Natural killer cell (primary cell): ENCODE data around the gene ROBO2. TPM values are rescaled to one million over a fixed set of nuclear protein-coding genes. Genes with fewer than 3 reads are reported as not detected.

ENCODE experiments used
- ATAC-seq, 3 donors: fragments of 150-1000 bp in 2 of 3; fragments of 200-7000 bp in 1 of 3; cut with Tn5 transposase; 1 replicate in 1 of 3; 2 replicates in 2 of 3; pipeline ENCODE4 v1.10.0; 2021; ENCODE audit warnings: mild to moderate bottlenecking in 2 of 3, moderate library complexity in 2 of 3
- DNase-seq, 2 donors: peaks; one replicate each; pipeline versions ENCODE4 v3.0.0 to v3.0.0-alpha.2; 2013 to 2021; ENCODE audit warnings: mixed read lengths in 1 of 2
- H3K27ac ChIP-seq: one replicate; pipeline ENCODE4 v1.5.1; 2013; ENCODE audit warnings: mild to moderate bottlenecking, low read length
- H3K27me3 ChIP-seq: one replicate; pipeline ENCODE4 v1.6.1; 2013; ENCODE audit warnings: low read length; ENCODE audit not compliant: control insufficient read depth, insufficient read depth
- H3K36me3 ChIP-seq: one replicate; pipeline ENCODE4 v1.6.1; 2013; ENCODE audit warnings: low read length; ENCODE audit not compliant: control insufficient read depth, insufficient read depth
- H3K4me1 ChIP-seq: one replicate; pipeline ENCODE4 v1.6.1; 2013; ENCODE audit warnings: low read length; ENCODE audit not compliant: control insufficient read depth, insufficient read depth
- H3K4me3 ChIP-seq: one replicate; pipeline ENCODE4 v1.5.1; 2013; ENCODE audit warnings: low read length
- H3K9me3 ChIP-seq: one replicate; pipeline ENCODE4 v1.6.1; 2013; ENCODE audit warnings: low read length; ENCODE audit not compliant: control insufficient read depth, insufficient read depth
- H3K27ac Mint-ChIP-seq, 2 donors: one replicate each; pipeline ENCODE4 v1.8.0; 2022; ENCODE audit warnings: mild to moderate bottlenecking in 2 of 2, mixed read lengths in 2 of 2, moderate library complexity in 1 of 2
- H3K27me3 Mint-ChIP-seq, 2 donors: one replicate each; pipeline ENCODE4 v1.8.0; 2022; ENCODE audit warnings: low read depth in 2 of 2, mixed read lengths in 2 of 2
- H3K36me3 Mint-ChIP-seq: one replicate; pipeline ENCODE4 v1.8.0; 2022; ENCODE audit warnings: mixed read lengths
- H3K4me1 Mint-ChIP-seq, 2 donors: one replicate each; pipeline ENCODE4 v1.8.0; 2022; ENCODE audit warnings: mixed read lengths in 2 of 2
- H3K4me3 Mint-ChIP-seq: one replicate; pipeline ENCODE4 v1.8.0; 2022; ENCODE audit warnings: mild to moderate bottlenecking, moderate library complexity, mixed read lengths
- H3K9me3 Mint-ChIP-seq, 2 donors: one replicate each; pipeline ENCODE4 v1.8.0; 2022; ENCODE audit warnings: mixed read lengths in 2 of 2
- WGBS: methylation state at CpG from one replicate; pipeline ENCODE4 v1.1.7; 2013; ENCODE audit warnings: missing lambda C conversion rate; ENCODE audit not compliant: insufficient coverage; 5-methylcytosine and 5-hydroxymethylcytosine counted together
- intact Hi-C: fragments of 100-400 bp; cut with micrococcal nuclease; formaldehyde crosslinking; loops from one replicate; pipeline ENCODE4 v1.14.2; 2022
- total RNA-seq, 4 donors: library from RNA; stranded (reverse); fragments of 120-200 nt in 1 of 4; gene quantifications; one replicate each; pipeline versions ENCODE4 v1.2.3 to v1.2.4, GENCODE V29; 2013 to 2022
- TF ChIP-seq, protein P1 (sequence below): fragments of 200-600 bp; IDR thresholded peaks from one replicate; pipeline ENCODE4 v1.8.0; 2022; ENCODE audit warnings: antibody characterized with exemption

ROBO2 gene
- total RNA-seq, 3 donors from 2014 or later (not counting 1 experiment from before 2014, with no cell fraction given): not detected

DNA sequence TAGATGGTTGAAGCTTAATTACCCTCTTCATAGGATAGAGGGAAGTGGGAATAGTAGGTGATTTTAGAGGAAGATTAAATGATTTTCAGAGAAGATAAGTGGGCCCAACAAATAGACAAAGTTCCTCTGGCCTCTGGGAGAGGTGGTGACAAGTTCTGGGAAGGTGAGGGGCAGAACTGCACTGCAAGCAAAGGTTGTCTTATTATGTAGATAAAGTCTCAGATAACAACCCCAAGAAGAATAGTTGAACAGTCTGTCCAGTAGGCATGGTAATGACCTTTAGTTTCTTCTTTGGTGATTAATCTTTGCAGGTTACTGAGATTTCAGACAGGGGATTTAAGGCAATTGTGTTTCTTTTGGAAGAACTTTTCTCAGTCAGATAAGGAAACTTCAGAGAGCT lies 439.1 kb downstream of the ROBO2 start:
- ATAC-seq: no peak

DNA sequence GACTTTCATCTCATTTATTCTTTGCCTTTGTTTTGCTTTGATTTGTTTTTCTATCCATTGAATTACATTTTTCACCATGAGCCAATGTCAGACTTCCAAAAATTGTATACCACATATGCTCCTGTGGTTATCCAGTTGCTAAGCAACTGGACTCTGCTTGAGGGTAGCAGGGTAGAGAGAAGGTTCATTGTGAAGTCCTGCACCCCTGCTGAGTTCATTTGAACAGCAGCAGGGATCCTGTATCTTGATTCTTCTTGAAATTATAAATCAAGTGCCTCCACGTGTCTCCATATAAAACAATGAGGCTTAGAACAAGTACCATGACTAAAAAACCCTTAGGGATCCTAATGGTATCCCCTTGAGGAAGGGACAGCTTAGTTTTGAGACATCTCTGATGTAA lies 449.3 kb downstream of the ROBO2 start:
- no peak overlapping the region for H3K27ac ChIP-seq
- TF ChIP-seq, protein P1, sequence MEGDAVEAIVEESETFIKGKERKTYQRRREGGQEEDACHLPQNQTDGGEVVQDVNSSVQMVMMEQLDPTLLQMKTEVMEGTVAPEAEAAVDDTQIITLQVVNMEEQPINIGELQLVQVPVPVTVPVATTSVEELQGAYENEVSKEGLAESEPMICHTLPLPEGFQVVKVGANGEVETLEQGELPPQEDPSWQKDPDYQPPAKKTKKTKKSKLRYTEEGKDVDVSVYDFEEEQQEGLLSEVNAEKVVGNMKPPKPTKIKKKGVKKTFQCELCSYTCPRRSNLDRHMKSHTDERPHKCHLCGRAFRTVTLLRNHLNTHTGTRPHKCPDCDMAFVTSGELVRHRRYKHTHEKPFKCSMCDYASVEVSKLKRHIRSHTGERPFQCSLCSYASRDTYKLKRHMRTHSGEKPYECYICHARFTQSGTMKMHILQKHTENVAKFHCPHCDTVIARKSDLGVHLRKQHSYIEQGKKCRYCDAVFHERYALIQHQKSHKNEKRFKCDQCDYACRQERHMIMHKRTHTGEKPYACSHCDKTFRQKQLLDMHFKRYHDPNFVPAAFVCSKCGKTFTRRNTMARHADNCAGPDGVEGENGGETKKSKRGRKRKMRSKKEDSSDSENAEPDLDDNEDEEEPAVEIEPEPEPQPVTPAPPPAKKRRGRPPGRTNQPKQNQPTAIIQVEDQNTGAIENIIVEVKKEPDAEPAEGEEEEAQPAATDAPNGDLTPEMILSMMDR: no peak
- no peak overlapping the region for H3K27ac Mint-ChIP-seq
- H3K4me1 ChIP-seq: no peaks in the 10 kb centered on the region
- intact Hi-C loops: no loop called here
- H3K4me3 ChIP-seq: no peak overlapping the region
- H3K36me3 Mint-ChIP-seq: peaks cover 7% of the 10 kb centered on the region
- ATAC-seq: no peak
- no peak overlapping the region for H3K4me3 Mint-ChIP-seq
- H3K9me3 Mint-ChIP-seq: peaks cover 20 to 29% of the 10 kb centered on the region in 2 donors
- H3K9me3 ChIP-seq: no peaks in the 10 kb centered on the region
- H3K27me3 Mint-ChIP-seq: no peaks in the 10 kb centered on the region
- no peak for DNase-seq
- no peaks in the 10 kb centered on the region for H3K36me3 ChIP-seq
- H3K27me3 ChIP-seq: no peaks in the 10 kb centered on the region
- no peaks in the 10 kb centered on the region for H3K4me1 Mint-ChIP-seq
- WGBS: 80% methylated on average over 1 of the region's 1 CpG

More for the DNA sequence above, 439.1 kb downstream of the ROBO2 start:
- Mint-ChIP-seq H3K27me3 (no peaks in the 10 kb centered on the region), H3K27ac (no peak overlapping the region), H3K4me3 (no peak overlapping the region), H3K4me1 (no peaks in the 10 kb centered on the region), H3K36me3 (peaks cover 9% of the 10 kb centered on the region), H3K9me3 (peaks cover 10 to 16% of the 10 kb centered on the region in 2 donors)
- intact Hi-C loops: no loop called here
- TF ChIP-seq, protein P1: no peak
- Histone ChIP-seq H3K27me3 (no peaks in the 10 kb centered on the region), H3K4me1 (no peaks in the 10 kb centered on the region), H3K27ac (no peak overlapping the region), H3K36me3 (no peaks in the 10 kb centered on the region), H3K9me3 (no peaks in the 10 kb centered on the region), H3K4me3 (no peak overlapping the region)
- DNase-seq: no peak

DNA sequence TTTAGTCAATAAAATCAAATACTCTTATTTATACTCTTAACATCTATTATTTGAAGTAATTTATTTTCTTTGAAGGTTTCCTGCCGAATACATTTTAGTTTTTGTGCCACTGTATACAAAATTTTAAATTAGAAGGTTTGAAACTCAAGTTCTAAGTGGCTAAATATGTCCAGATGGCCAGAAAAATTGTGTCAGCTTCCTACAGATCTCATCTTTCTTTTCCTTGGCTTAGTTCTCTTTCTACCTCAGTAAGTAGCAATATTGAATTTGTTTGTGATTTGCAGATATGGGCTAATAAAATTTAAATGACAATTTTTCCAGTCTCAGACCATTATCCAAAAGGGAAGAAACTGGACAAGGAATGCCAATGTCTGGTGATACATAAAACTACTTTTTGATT lies 452.1 kb downstream of the ROBO2 start:
- Mint-ChIP-seq H3K36me3 (peaks cover 7% of the 10 kb centered on the region), H3K4me1 (no peaks in the 10 kb centered on the region), H3K27ac (no peak overlapping the region), H3K4me3 (no peak overlapping the region), H3K9me3 (peaks cover 13 to 15% of the 10 kb centered on the region in 2 donors), H3K27me3 (no peaks in the 10 kb centered on the region)
- Histone ChIP-seq H3K27me3 (no peaks in the 10 kb centered on the region), H3K4me3 (no peak overlapping the region), H3K36me3 (no peaks in the 10 kb centered on the region), H3K27ac (no peak overlapping the region), H3K4me1 (no peaks in the 10 kb centered on the region), H3K9me3 (no peaks in the 10 kb centered on the region)
- TF ChIP-seq, protein P1: no peak
- DNase-seq (no peak), ATAC-seq (no peak)
- WGBS: 60% methylated on average over 1 of the region's 1 CpG
- intact Hi-C loops: no loop called here

DNA sequence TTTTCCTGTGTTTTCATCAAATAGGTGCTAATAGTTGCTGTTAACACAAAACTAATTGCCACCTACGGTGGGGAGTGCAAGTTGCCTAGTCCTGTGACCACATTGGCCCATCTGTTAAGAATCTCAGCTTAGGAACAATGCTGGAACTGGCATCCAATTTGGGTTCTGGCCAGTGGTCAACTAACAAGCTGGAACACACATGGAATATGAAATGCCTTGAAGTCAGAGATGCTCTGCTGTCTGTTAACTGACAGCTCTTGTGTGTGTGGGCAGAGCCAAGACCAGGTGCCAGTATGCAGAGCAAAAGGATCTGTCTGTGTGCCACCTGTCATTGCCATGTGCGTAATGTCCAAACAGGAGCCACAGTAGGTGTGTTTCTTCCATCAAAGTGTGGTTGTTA lies 460.8 kb downstream of the ROBO2 start:
- Mint-ChIP-seq H3K9me3 (peaks cover 4 to 13% of the 10 kb centered on the region in 2 donors), H3K4me1 (no peaks in the 10 kb centered on the region), H3K27me3 (no peaks in the 10 kb centered on the region), H3K36me3 (no peaks in the 10 kb centered on the region), H3K27ac (no peak overlapping the region), H3K4me3 (no peak overlapping the region)
- TF ChIP-seq, protein P1: no peak
- no peak overlapping the region for H3K4me3 ChIP-seq
- no peaks in the 10 kb centered on the region for H3K9me3 ChIP-seq
- ATAC-seq: no peak
- H3K27ac ChIP-seq: no peak overlapping the region
- no peak for DNase-seq
- no peaks in the 10 kb centered on the region for H3K4me1 ChIP-seq
- H3K36me3 ChIP-seq: no peaks in the 10 kb centered on the region
- intact Hi-C loops: no loop called here
- no peaks in the 10 kb centered on the region for H3K27me3 ChIP-seq
- WGBS: 65% methylated on average over 2 of the region's 2 CpGs
